NCI-H1092 (cell line): ENCODE data around the gene PDCD10.

Source experiments
- DNase-seq: peaks from one replicate; lab custom pipeline; 2025; lab: John Stamatoyannopoulos, UW

PDCD10 gene

GRCh38 chr3:167734498-167735232 lies at the start of gene PDCD10:
Gene PDCD10, minus strand, starts transcription at chr3:167734892. Its CDS starts 14,735 bp downstream, at chr3:167720157.
- DNase-seq, result peak; percentile 99

- DNase-seq, result no peak
These were observed 49.1 kb upstream of the PDCD10 start for GRCh38 chr3:167783781-167784180.

GRCh38 chr3:167780214-167780883 lies 45.7 kb upstream of the PDCD10 start:
- no peak for DNase-seq

- DNase-seq, result no peak
These were observed 42.7 kb upstream of the PDCD10 start for GRCh38 chr3:167777356-167777755.

- no peak for DNase-seq
These were observed 41.5 kb upstream of the PDCD10 start for GRCh38 chr3:167776066-167776685.

GRCh38 chr3:167773584-167773983 lies 38.9 kb upstream of the PDCD10 start:
- no peak for DNase-seq

GRCh38 chr3:167772992-167773391 lies 38.3 kb upstream of the PDCD10 start:
- DNase-seq, result no peak

GRCh38 chr3:167762296-167762695 lies 27.6 kb upstream of the PDCD10 start:
- DNase-seq, result no peak

- no peak for DNase-seq
These were observed 26.6 kb upstream of the PDCD10 start for GRCh38 chr3:167761302-167761701.

GRCh38 chr3:167754049-167754448 lies 19.4 kb upstream of the PDCD10 start:
- DNase-seq, result no peak

GRCh38 chr3:167750272-167750971 lies 15.7 kb upstream of the PDCD10 start:
- DNase-seq, result no peak

- no peak for DNase-seq
These were observed 15.0 kb upstream of the PDCD10 start for GRCh38 chr3:167749728-167750127.

GRCh38 chr3:167749209-167749608 lies 14.5 kb upstream of the PDCD10 start:
- no peak for DNase-seq

- no peak for DNase-seq
These were observed 9.1 kb upstream of the PDCD10 start for GRCh38 chr3:167743799-167744198.

- DNase-seq, result no peak
These were observed 7.6 kb upstream of the PDCD10 start for GRCh38 chr3:167742338-167742737.

- DNase-seq, result peak; percentile 6
These were observed 6.4 kb upstream of the PDCD10 start for GRCh38 chr3:167740961-167741587.

GRCh38 chr3:167739190-167739810 lies 4.6 kb upstream of the PDCD10 start:
- no peak for DNase-seq

- no peak for DNase-seq
These were observed 3.3 kb upstream of the PDCD10 start for GRCh38 chr3:167738037-167738436.

GRCh38 chr3:167736997-167737396 lies 2.3 kb upstream of the PDCD10 start:
- no peak for DNase-seq

- DNase-seq, result no peak
These were observed 1.6 kb upstream of the PDCD10 start for GRCh38 chr3:167736264-167736787.
